ENCODE results near the gene VEPH1.

- TF ChIP-seq CTCF (conservative IDR thresholded peaks at IDR 0.05 in 1 of 2, IDR thresholded peaks at IDR 0.05 in 1 of 2; ENCODE audit: extremely low read depth in 1 of 2, insufficient read depth in 1 of 2, low read depth in 1 of 2, low read length in 2 of 2) = no peak
- TF ChIP-seq EZH2 (IDR thresholded peaks at IDR 0.05; ENCODE audit: borderline replicate concordance, low read length) = no peak
Measured at GRCh38 chr3:157409516-157409915, 93.7 kb downstream of the VEPH1 start.
